HG03135 (cell line): ENCODE results near the gene MAGED2.
"Not testable (repeated sequence)": the region's sequence is repeated elsewhere in the genome, so short reads cannot be mapped to it uniquely, and the experiment has no call there.

ENCODE experiments used
- ATAC-seq: cut with Tn5 transposase; IDR thresholded peaks from one replicate; pipeline ENCODE4 v1.9.1; 2021; ENCODE audit warnings: mild to moderate bottlenecking, moderate library complexity; ENCODE audit not compliant: unreplicated experiment

Gene MAGED2

GRCh38 chrX:54818221-54818620, 10.7 kb downstream of the MAGED2 start:
- no peak for ATAC-seq

- ATAC-seq, result no peak
These were observed 11.7 kb downstream of the MAGED2 start for GRCh38 chrX:54819201-54819600.

GRCh38 chrX:54820737-54821136, 13.2 kb downstream of the MAGED2 start:
- no peak for ATAC-seq

GRCh38 chrX:54821310-54821709, 13.8 kb downstream of the MAGED2 start:
- no peak for ATAC-seq

- ATAC-seq, result no peak
These were observed 16.6 kb downstream of the MAGED2 start for GRCh38 chrX:54824195-54824594.

- ATAC-seq, result no peak
These were observed 17.2 kb downstream of the MAGED2 start for GRCh38 chrX:54824722-54825121.

- ATAC-seq, result no peak
These were observed 18.3 kb downstream of the MAGED2 start for GRCh38 chrX:54825716-54826438.

- no peak for ATAC-seq
These were observed 19.1 kb downstream of the MAGED2 start for GRCh38 chrX:54826598-54826997.

GRCh38 chrX:54838583-54838982, 31.0 kb downstream of the MAGED2 start:
- ATAC-seq, result no peak

GRCh38 chrX:54841184-54841874, 33.8 kb downstream of the MAGED2 start:
- ATAC-seq, result not testable (repeated sequence)

GRCh38 chrX:54842607-54843006, 35.1 kb downstream of the MAGED2 start:
- no peak for ATAC-seq

- no peak for ATAC-seq
These were observed 35.5 kb downstream of the MAGED2 start for GRCh38 chrX:54843050-54843449.

- ATAC-seq, result not testable (repeated sequence)
These were observed 40.2 kb downstream of the MAGED2 start for GRCh38 chrX:54847700-54848099.

GRCh38 chrX:54865208-54865607, 57.7 kb downstream of the MAGED2 start:
- ATAC-seq, result no peak
